ENCODE results near the gene KRT79. TPM values are rescaled to one million over a fixed set of nuclear protein-coding genes. Genes with fewer than 3 reads are reported as not detected.

KRT79 gene
- polyA plus RNA-seq, 1 donor from 2014 or later: not detected

GRCh38 chr12:52789637-52790426 is 44.3 kb downstream of the KRT79 start:
- Histone ChIP-seq H2AFZ (ENCODE audit: low read depth, low read length) (no peak overlapping the region), H3K4me2 (ENCODE audit: low read length) (no peak overlapping the region)

DNA sequence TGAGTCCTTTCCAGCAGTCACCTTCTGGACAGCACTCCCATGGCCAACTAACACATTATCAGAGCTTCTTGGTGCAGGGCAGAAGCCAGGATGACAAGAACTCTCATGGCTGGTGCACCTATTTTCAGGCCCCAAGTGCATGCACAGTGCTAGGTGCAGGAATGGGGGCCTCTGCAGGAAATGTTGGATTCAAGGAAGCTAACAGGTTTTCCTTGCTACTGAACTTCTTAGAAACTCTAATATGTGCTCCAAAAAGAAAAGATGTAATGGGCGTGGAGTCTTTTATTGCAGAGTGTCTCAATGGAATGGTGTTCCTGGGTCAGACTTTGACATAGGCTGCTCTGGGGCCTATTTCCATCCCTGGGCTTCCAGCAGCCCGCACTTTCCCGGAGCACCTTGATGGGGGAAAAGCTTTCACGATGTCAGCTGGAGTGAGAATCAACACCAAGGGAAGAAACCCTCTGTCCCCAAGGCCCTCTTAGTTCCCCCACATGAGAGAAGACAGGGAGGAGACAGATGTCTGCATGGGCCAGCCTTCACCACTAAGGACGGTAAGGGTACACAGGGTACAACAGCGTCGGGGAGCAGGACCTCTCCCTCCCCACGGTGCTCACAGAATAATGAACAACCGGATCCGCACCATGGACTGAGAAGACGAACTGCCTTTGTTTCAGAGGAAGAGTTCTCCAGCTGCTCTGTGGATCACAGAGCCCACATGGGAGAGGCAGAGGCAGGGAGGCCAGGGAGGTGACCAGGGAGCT is 45.1 kb downstream of the KRT79 start:
- no peak overlapping the region for H3K9ac ChIP-seq (ENCODE audit: low read length)
- H3K36me3 ChIP-seq (ENCODE audit: insufficient read depth, low read length): no peaks in the 10 kb centered on the region
- H3K4me2 ChIP-seq (ENCODE audit: low read length): no peak overlapping the region
- H3K9me3 ChIP-seq (ENCODE audit: low read length): no peaks in the 10 kb centered on the region
- no peak overlapping the region for H3K4me3 ChIP-seq (ENCODE audit: low read length)
- H2AFZ ChIP-seq (ENCODE audit: low read depth, low read length): no peak overlapping the region
- H3K9me2 ChIP-seq (ENCODE audit: insufficient read depth, low read length): no peaks in the 10 kb centered on the region
- no peaks in the 10 kb centered on the region for H3K79me2 ChIP-seq (replicated peaks; ENCODE audit: insufficient read depth, low read length)
- H3F3A ChIP-seq (ENCODE audit: insufficient read depth, low read length, poor library complexity, severe bottlenecking): no peaks in the 10 kb centered on the region
- H3K27ac ChIP-seq (ENCODE audit: low read length): no peak overlapping the region
- no peaks in the 10 kb centered on the region for H4K20me1 ChIP-seq (ENCODE audit: insufficient read depth)
- no peaks in the 10 kb centered on the region for H3K27me3 ChIP-seq (ENCODE audit: insufficient read depth, low read depth, low read length)
- TF ChIP-seq MXI1 (conservative IDR thresholded peaks at IDR 0.05; ENCODE audit: poor library complexity, severe bottlenecking) (no peak), POLR2AphosphoS5 (IDR thresholded peaks at IDR 0.05) (no peak), RAD21 (conservative IDR thresholded peaks at IDR 0.05) (no peak), SMC3 (conservative IDR thresholded peaks at IDR 0.05; ENCODE audit: poor library complexity) (no peak), EP300 (conservative IDR thresholded peaks at IDR 0.05; ENCODE audit: poor library complexity, severe bottlenecking) (no peak), EZH2 (IDR thresholded peaks at IDR 0.05; ENCODE audit: borderline replicate concordance, insufficient read depth, low read length, poor library complexity, severe bottlenecking) (no peak)
- TF ChIP-seq, protein P1, sequence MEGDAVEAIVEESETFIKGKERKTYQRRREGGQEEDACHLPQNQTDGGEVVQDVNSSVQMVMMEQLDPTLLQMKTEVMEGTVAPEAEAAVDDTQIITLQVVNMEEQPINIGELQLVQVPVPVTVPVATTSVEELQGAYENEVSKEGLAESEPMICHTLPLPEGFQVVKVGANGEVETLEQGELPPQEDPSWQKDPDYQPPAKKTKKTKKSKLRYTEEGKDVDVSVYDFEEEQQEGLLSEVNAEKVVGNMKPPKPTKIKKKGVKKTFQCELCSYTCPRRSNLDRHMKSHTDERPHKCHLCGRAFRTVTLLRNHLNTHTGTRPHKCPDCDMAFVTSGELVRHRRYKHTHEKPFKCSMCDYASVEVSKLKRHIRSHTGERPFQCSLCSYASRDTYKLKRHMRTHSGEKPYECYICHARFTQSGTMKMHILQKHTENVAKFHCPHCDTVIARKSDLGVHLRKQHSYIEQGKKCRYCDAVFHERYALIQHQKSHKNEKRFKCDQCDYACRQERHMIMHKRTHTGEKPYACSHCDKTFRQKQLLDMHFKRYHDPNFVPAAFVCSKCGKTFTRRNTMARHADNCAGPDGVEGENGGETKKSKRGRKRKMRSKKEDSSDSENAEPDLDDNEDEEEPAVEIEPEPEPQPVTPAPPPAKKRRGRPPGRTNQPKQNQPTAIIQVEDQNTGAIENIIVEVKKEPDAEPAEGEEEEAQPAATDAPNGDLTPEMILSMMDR (IDR thresholded peaks at IDR 0.05; ENCODE audit: poor library complexity, severe bottlenecking): no peak

More at GRCh38 chr12:52789637-52790426, 44.3 kb downstream of the KRT79 start:
- no peaks in the 10 kb centered on the region for H3K9me3 ChIP-seq (ENCODE audit: low read length)
- H3K9ac ChIP-seq (ENCODE audit: low read length): no peak overlapping the region
- H4K20me1 ChIP-seq (ENCODE audit: insufficient read depth): no peaks in the 10 kb centered on the region
- no peaks in the 10 kb centered on the region for H3K9me2 ChIP-seq (ENCODE audit: insufficient read depth, low read length)
- no peaks in the 10 kb centered on the region for H3K79me2 ChIP-seq (replicated peaks; ENCODE audit: insufficient read depth, low read length)
- no peak overlapping the region for H3K4me3 ChIP-seq (ENCODE audit: low read length)
- no peaks in the 10 kb centered on the region for H3F3A ChIP-seq (ENCODE audit: insufficient read depth, low read length, poor library complexity, severe bottlenecking)
- no peaks in the 10 kb centered on the region for H3K36me3 ChIP-seq (ENCODE audit: insufficient read depth, low read length)
- TF ChIP-seq RAD21 (conservative IDR thresholded peaks at IDR 0.05) (no peak), POLR2AphosphoS5 (IDR thresholded peaks at IDR 0.05) (no peak), REST (IDR thresholded peaks at IDR 0.05; ENCODE audit: borderline replicate concordance) (no peak), TAF1 (IDR thresholded peaks at IDR 0.05; ENCODE audit: low read depth) (no peak), SMC3 (conservative IDR thresholded peaks at IDR 0.05; ENCODE audit: poor library complexity) (no peak), EP300 (conservative IDR thresholded peaks at IDR 0.05; ENCODE audit: poor library complexity, severe bottlenecking) (no peak), MXI1 (conservative IDR thresholded peaks at IDR 0.05; ENCODE audit: poor library complexity, severe bottlenecking) (no peak), EZH2 (IDR thresholded peaks at IDR 0.05; ENCODE audit: borderline replicate concordance, insufficient read depth, low read length, poor library complexity, severe bottlenecking) (no peak)
- TF ChIP-seq, protein P1 (IDR thresholded peaks at IDR 0.05; ENCODE audit: poor library complexity, severe bottlenecking): no peak
- H3K27ac ChIP-seq (ENCODE audit: low read length): no peak overlapping the region
- no peaks in the 10 kb centered on the region for H3K27me3 ChIP-seq (ENCODE audit: insufficient read depth, low read depth, low read length)
